DND-41 (cell line): ENCODE data around the gene FAU.

Source experiments
- ATAC-seq: fragments of 200-7000 bp; cut with Tn5 transposase; 3 replicates; pipeline ENCODE4 v1.9.1; 2021; ENCODE audit warnings: low read depth; ENCODE audit not compliant: insufficient read depth
- DNase-seq: peaks from one replicate; pipeline ENCODE4 v3.0.0-alpha.2; 2020
- H2AFZ ChIP-seq: 2 replicates; pipeline ENCODE4 v1.6.0; 2012; ENCODE audit warnings: low read depth, low read length
- H3K27ac ChIP-seq: 2 replicates; pipeline ENCODE4 v1.5.1; 2012; ENCODE audit warnings: low read length, inconsistent platforms
- H3K27me3 ChIP-seq: fragments of 200-600 bp; sonication (generic); 2 replicates; pipeline ENCODE4 v1.6.0; 2012; ENCODE audit warnings: low read length, mild to moderate bottlenecking, inconsistent platforms; ENCODE audit not compliant: insufficient read depth, poor library complexity
- H3K36me3 ChIP-seq: 2 replicates; pipeline ENCODE4 v1.5.1; 2012; ENCODE audit warnings: low read length, inconsistent platforms; ENCODE audit not compliant: insufficient read depth
- H3K4me1 ChIP-seq: 2 replicates; pipeline ENCODE4 v1.5.1; 2012; ENCODE audit warnings: mild to moderate bottlenecking, low read length; ENCODE audit not compliant: insufficient read depth
- H3K4me2 ChIP-seq: 2 replicates; pipeline ENCODE4 v1.6.0; 2012; ENCODE audit warnings: mild to moderate bottlenecking, moderate library complexity, low read length, inconsistent platforms; ENCODE audit not compliant: insufficient read depth
- H3K4me3 ChIP-seq, 2 experiments: fragments of 200-600 bp in 1 of 2; shearing (Covaris generic) in 1 of 2; 2 replicates each; pipeline ENCODE4 v1.5.1; 2012 to 2016; ENCODE audit warnings: inconsistent platforms in 2 of 2, low read length in 2 of 2, mild to moderate bottlenecking in 2 of 2, low read depth in 1 of 2, moderate library complexity in 1 of 2
- H3K79me2 ChIP-seq: 2 replicates; pipeline ENCODE4 v1.6.0; 2012; ENCODE audit warnings: low read length, inconsistent platforms; ENCODE audit not compliant: insufficient read depth
- H3K9ac ChIP-seq: 2 replicates; pipeline ENCODE4 v1.6.0; 2012; ENCODE audit warnings: low read depth, mild to moderate bottlenecking, inconsistent platforms, low read length, moderate library complexity
- H3K9me3 ChIP-seq: 2 replicates; pipeline ENCODE4 v1.5.1; 2012; ENCODE audit warnings: low read length, moderate library complexity, mild to moderate bottlenecking, inconsistent platforms; ENCODE audit not compliant: insufficient read depth, severe bottlenecking
- H4K20me1 ChIP-seq: 2 replicates; pipeline ENCODE4 v1.6.0; 2012; ENCODE audit warnings: low read length; ENCODE audit not compliant: insufficient read depth
- EZH2 ChIP-seq: IDR thresholded peaks from 3 replicates; pipeline ENCODE4 v1.6.1; 2012; ENCODE audit warnings: borderline replicate concordance, low read depth, mild to moderate bottlenecking, moderate library complexity, low read length, inconsistent platforms; ENCODE audit not compliant: severe bottlenecking
- TF ChIP-seq, protein P1 (sequence below): IDR thresholded peaks from 2 replicates; pipeline ENCODE4 v1.5.1; 2012; ENCODE audit warnings: borderline replicate concordance, low read length, moderate library complexity, mild to moderate bottlenecking; ENCODE audit not compliant: poor library complexity, severe bottlenecking; ENCODE audit errors: extremely low read depth

Gene FAU

DNA sequence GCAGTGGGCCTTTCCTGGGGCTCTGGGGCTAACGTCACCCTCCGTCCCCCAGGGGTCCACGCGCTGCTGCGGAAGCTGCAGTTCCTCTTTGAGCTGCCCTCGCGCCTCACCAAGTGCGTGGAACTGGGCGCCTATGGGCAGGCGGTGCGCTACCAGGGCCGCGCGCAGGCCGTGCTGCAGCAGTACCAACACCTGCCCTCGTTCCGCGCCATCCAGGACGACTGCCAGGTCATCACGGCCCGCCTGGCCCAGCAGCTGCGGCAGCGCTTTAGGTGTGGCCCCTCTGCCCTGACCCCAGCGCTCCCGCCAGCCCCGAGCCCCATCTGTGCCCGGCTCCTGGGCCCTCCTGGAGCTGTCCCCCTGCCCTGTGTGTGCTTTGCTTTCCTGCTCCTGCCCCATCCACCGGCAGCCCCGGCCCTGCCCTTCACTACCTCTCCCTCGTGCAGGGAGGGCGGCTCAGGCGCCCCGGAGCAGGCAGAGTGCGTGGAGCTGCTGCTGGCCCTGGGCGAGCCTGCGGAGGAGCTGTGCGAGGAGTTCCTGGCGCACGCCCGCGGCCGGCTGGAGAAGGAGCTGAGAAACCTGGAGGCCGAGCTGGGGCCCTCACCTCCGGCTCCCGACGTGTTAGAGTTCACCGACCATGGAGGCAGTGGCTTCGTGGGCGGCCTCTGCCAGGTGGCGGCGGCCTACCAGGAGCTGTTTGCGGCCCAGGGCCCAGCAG, 14.0 kb downstream of the FAU start:
- DNase-seq (no peak), ATAC-seq (no peak)
- Histone ChIP-seq H3K36me3 (peaks cover 65% of the 10 kb centered on the region), H3K9ac (no peak overlapping the region), H3K4me2 (no peak overlapping the region), H3K9me3 (no peaks in the 10 kb centered on the region), H4K20me1 (peaks cover 34% of the 10 kb centered on the region), H3K79me2 (peaks cover 45% of the 10 kb centered on the region), H3K4me3 (no peak overlapping the region), H2AFZ (no peak overlapping the region), H3K27me3 (no peaks in the 10 kb centered on the region), H3K4me1 (peaks cover 28% of the 10 kb centered on the region), H3K27ac (no peak overlapping the region)
- no peak for TF ChIP-seq EZH2
- TF ChIP-seq, protein P1, sequence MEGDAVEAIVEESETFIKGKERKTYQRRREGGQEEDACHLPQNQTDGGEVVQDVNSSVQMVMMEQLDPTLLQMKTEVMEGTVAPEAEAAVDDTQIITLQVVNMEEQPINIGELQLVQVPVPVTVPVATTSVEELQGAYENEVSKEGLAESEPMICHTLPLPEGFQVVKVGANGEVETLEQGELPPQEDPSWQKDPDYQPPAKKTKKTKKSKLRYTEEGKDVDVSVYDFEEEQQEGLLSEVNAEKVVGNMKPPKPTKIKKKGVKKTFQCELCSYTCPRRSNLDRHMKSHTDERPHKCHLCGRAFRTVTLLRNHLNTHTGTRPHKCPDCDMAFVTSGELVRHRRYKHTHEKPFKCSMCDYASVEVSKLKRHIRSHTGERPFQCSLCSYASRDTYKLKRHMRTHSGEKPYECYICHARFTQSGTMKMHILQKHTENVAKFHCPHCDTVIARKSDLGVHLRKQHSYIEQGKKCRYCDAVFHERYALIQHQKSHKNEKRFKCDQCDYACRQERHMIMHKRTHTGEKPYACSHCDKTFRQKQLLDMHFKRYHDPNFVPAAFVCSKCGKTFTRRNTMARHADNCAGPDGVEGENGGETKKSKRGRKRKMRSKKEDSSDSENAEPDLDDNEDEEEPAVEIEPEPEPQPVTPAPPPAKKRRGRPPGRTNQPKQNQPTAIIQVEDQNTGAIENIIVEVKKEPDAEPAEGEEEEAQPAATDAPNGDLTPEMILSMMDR: no peak

DNA sequence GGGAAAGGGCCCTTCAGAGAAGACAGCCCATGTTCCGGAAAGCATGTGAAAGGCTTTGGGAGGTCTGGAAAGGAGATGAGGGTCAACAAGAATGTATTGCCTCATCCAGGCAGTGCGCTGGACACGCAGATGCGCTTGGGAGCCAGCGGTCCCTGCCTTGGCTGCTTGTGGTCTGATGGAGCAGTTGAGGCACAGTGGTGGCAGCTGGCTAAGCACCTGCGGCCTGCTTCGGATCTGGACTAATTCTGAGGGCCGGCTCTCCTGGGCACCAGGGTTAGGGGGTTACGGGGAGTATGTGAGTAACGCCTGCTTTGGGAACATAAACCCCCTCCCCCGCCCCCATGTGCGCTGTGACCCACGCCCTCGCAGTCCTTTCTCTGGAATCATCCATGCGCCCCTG, 14.9 kb downstream of the FAU start:
- no peak overlapping the region for H3K9ac ChIP-seq
- H3K27ac ChIP-seq: no peak overlapping the region
- H3K36me3 ChIP-seq: peaks cover 72% of the 10 kb centered on the region
- H3K27me3 ChIP-seq: no peaks in the 10 kb centered on the region
- H3K4me2 ChIP-seq: no peak overlapping the region
- H2AFZ ChIP-seq: no peak overlapping the region
- H3K79me2 ChIP-seq: peaks cover 46% of the 10 kb centered on the region
- no peak for TF ChIP-seq EZH2
- TF ChIP-seq, protein P1: no peak
- H3K4me3 ChIP-seq: no peak overlapping the region
- ATAC-seq: no peak
- H3K4me1 ChIP-seq: peaks cover 20% of the 10 kb centered on the region
- H4K20me1 ChIP-seq: peaks cover 35% of the 10 kb centered on the region
- no peak for DNase-seq
- no peaks in the 10 kb centered on the region for H3K9me3 ChIP-seq

DNA sequence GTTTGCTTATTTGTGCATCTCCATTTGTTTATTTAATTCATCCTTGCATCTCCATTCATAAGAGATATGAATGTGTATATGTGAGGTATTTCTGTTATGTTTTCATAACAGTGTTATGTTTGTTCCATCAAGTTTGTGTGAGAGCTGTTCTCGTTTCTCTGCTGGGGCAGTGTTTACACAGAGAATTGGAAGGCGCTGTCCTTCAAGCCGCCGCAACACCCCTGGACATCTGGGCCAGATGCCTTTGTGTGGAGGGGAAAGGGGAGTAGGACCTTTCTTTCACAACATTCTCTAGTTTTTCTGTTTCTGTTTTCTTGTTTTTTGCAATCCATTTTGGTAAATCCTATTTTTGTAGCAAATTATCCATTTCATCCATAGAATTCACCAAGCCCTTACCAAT, 17.3 kb downstream of the FAU start:
- peaks cover 18% of the 10 kb centered on the region; the same call in 1 of the 2 replicates for H4K20me1 ChIP-seq
- no peak overlapping the region for H3K4me3 ChIP-seq
- no peak for ATAC-seq
- no peak for DNase-seq
- H3K9me3 ChIP-seq: no peaks in the 10 kb centered on the region
- peaks cover 56% of the 10 kb centered on the region for H3K79me2 ChIP-seq
- TF ChIP-seq EZH2: no peak
- TF ChIP-seq, protein P1: no peak
- no peaks in the 10 kb centered on the region for H3K27me3 ChIP-seq
- no peak overlapping the region for H3K9ac ChIP-seq
- H3K27ac ChIP-seq: no peak overlapping the region
- no peak overlapping the region for H2AFZ ChIP-seq
- H3K4me2 ChIP-seq: no peak overlapping the region
- peaks cover 66% of the 10 kb centered on the region for H3K36me3 ChIP-seq
- no peaks in the 10 kb centered on the region for H3K4me1 ChIP-seq
